Heart left ventricle (tissue), 16 donors: Measurements from ENCODE around the gene PTPRE. TPM values are rescaled to one million over a fixed set of nuclear protein-coding genes. Genes with fewer than 3 reads are reported as not detected.

Experiments
- ATAC-seq, 4 donors: fragments of 200-7000 bp; cut with Tn5 transposase; one replicate each; pipeline ENCODE4 v1.9.1; 2020 to 2022; ENCODE audit warnings: moderate library complexity in 4 of 4, mild to moderate bottlenecking in 3 of 4, moderate number of reproducible peaks in 1 of 4
- DNase-seq, 5 donors: peaks; one replicate each; pipeline ENCODE4 v3.0.0-alpha.2; 2020
- H3K27ac ChIP-seq, 12 donors: fragments of 200-600 bp; sonication (generic) in 4 of 12; one replicate each; pipeline versions ENCODE4 v1.5.0 to v1.8.0; 2016 to 2022; ENCODE audit warnings: mild to moderate bottlenecking in 2 of 12
- H3K27me3 ChIP-seq, 9 donors: fragments of 200-600 bp; sonication (generic) in 2 of 9; one replicate each; pipeline versions ENCODE4 v1.5.1 to v1.8.0; 2016 to 2022; ENCODE audit warnings: mild to moderate bottlenecking in 3 of 9
- H3K36me3 ChIP-seq, 9 donors: fragments of 200-600 bp; sonication (generic) in 2 of 9; one replicate each; pipeline versions ENCODE4 v1.5.0 to v1.8.0; 2018 to 2022; ENCODE audit warnings: mild to moderate bottlenecking in 2 of 9
- H3K4me1 ChIP-seq, 12 donors: fragments of 200-600 bp; sonication (generic) in 4 of 12; one replicate each; pipeline versions ENCODE4 v1.5.0 to v1.8.0; 2016 to 2022; ENCODE audit warnings: mild to moderate bottlenecking in 3 of 12
- H3K4me3 ChIP-seq, 12 donors: fragments of 200-600 bp; sonication (generic) in 4 of 12; one replicate each; pipeline versions ENCODE4 v1.5.0 to v1.8.0; 2017 to 2022; ENCODE audit warnings: mild to moderate bottlenecking in 9 of 12, moderate library complexity in 4 of 12
- H3K9me3 ChIP-seq, 12 donors: fragments of 200-600 bp; sonication (generic) in 4 of 12; one replicate each; pipeline versions ENCODE4 v1.5.0 to v1.8.0; 2016 to 2022; ENCODE audit warnings: mild to moderate bottlenecking in 1 of 12
- POLR2A ChIP-seq, 2 donors: fragments of 450-650 bp; IDR thresholded peaks; one replicate each; pipeline ENCODE4 v1.6.1; 2017; ENCODE audit warnings: antibody characterized with exemption in 2 of 2, mild to moderate bottlenecking in 2 of 2, moderate library complexity in 2 of 2
- WGBS, 4 donors: extraction: QIAGEN DNeasy Blood & Tissue Kit in 2 of 4; methylation state at CpG; one replicate each; pipeline versions ENCODE4 v1.1.5 to v1.1.7; 2013 to 2018; 5-methylcytosine and 5-hydroxymethylcytosine counted together
- intact Hi-C, 10 donors: fragments of 100-400 bp; cut with DNase I; formaldehyde crosslinking; loops; one replicate each; pipeline versions ENCODE4 v1.11.1 to v1.14.2; 2022
- polyA plus RNA-seq, 2 donors: library from polyadenylated mRNA; stranded (reverse); fragments of 200-250 nt; gene quantifications; one replicate each; pipeline ENCODE4 v1.2.3, GENCODE V29; 2013
- total RNA-seq, 9 donors: library from RNA; depleted of rRNA in 2 of 9; stranded (reverse); fragments of >200 nt in 2 of 9; fragmentation: NEBNext Ultra II Directional in 3 of 9; extraction: Animal tissue kit (Norgen Biotek cat#: 25700) in 3 of 9; gene quantifications; one replicate each; pipeline versions ENCODE4 v1.1.0 to v1.2.4, GENCODE V29; 2016 to 2023
- TF ChIP-seq, protein P1 (sequence below), 12 donors: fragments of 200-600 bp; sonication (generic) in 4 of 12; IDR thresholded peaks; one replicate each; pipeline versions ENCODE4 v1.5.0 to v1.8.0; 2018 to 2022; ENCODE audit warnings: antibody characterized with exemption in 12 of 12, mild to moderate bottlenecking in 5 of 12
- donor health status: ischemic (EF 13 %, LVEDD 7.1; RV severe dilation, severe dysfunction).
- donor health status: healthy with polysubstance abuse.
- donor health status: DM: no; HTN: yes; CAD: no.
- donor health status: DM: no; HTN: no; CAD: no.
- donor health status: ischemic (EF 25% LVEDD 6.9; RV normal size, moderate dysfunction).
- donor health status: ischemic (EF 25% LVEDD 5.7; RV mildly dilated, moderate dysfunction).
- donor health status: healthy.
- donor health status: DM: yes; HTN: yes; CAD: no.
- donor health status: ischemic (EF 35%, LVEDD 5.7; RV mildly dilated, moderate dysfunction).
- donor health status: nonischemic (EF 11% LVEDD 7.7; RV severe dilation, severe dysfunction).
- donor health status: DM: yes; HTN: yes; CAD: no.
- donor health status: PGD.
- donor health status: ischemic (EF 29% LVEDD 5.4; RV normal size, mild dysfunction).
- donor health status: nonischemic (EF 23%, LVEDD 6.1; RV moderate dilation, normal function).

Gene PTPRE
- total and polyA plus RNA-seq, 11 donors = 6.9 to 55.0 (median 24.1) TPM

GRCh38 chr10:127882391-127882790 lies 24.5 kb upstream of the PTPRE start:
- no peak for ATAC-seq
- Histone ChIP-seq H3K27me3 (no peaks in the 10 kb centered on the region), H3K27ac (no peak overlapping the region), H3K36me3 (no peaks in the 10 kb centered on the region), H3K4me1 (peaks cover 0 to 56% (median 0%) of the 10 kb centered on the region in 12 donors), H3K4me3 (no peak overlapping the region), H3K9me3 (no peaks in the 10 kb centered on the region)
- no peak for TF ChIP-seq POLR2A (IDR thresholded peaks at IDR 0.05)
- TF ChIP-seq, protein P1, sequence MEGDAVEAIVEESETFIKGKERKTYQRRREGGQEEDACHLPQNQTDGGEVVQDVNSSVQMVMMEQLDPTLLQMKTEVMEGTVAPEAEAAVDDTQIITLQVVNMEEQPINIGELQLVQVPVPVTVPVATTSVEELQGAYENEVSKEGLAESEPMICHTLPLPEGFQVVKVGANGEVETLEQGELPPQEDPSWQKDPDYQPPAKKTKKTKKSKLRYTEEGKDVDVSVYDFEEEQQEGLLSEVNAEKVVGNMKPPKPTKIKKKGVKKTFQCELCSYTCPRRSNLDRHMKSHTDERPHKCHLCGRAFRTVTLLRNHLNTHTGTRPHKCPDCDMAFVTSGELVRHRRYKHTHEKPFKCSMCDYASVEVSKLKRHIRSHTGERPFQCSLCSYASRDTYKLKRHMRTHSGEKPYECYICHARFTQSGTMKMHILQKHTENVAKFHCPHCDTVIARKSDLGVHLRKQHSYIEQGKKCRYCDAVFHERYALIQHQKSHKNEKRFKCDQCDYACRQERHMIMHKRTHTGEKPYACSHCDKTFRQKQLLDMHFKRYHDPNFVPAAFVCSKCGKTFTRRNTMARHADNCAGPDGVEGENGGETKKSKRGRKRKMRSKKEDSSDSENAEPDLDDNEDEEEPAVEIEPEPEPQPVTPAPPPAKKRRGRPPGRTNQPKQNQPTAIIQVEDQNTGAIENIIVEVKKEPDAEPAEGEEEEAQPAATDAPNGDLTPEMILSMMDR (IDR thresholded peaks at IDR 0.05) = no peak
- WGBS, 4 donors = 78 to 86% (median 84%) methylated on average over 8 of the region's 8 CpGs
- no peak for DNase-seq
- intact Hi-C loops = no loop called here

GRCh38 chr10:127882801-127883459 lies 24.0 kb upstream of the PTPRE start:
- Histone ChIP-seq H3K36me3 (no peaks in the 10 kb centered on the region), H3K27me3 (no peaks in the 10 kb centered on the region), H3K9me3 (no peaks in the 10 kb centered on the region), H3K27ac (no peak overlapping the region), H3K4me1 (peaks cover 0 to 60% (median 1%) of the 10 kb centered on the region in 12 donors), H3K4me3 (no peak overlapping the region)
- WGBS, 4 donors = 81 to 90% (median 86%) methylated on average over 4 of the region's 4 CpGs
- no peak for ATAC-seq
- TF ChIP-seq, protein P1 (IDR thresholded peaks at IDR 0.05) = no peak
- no peak for TF ChIP-seq POLR2A (IDR thresholded peaks at IDR 0.05)
- no peak for DNase-seq
- intact Hi-C loops = no loop called here

DNA sequence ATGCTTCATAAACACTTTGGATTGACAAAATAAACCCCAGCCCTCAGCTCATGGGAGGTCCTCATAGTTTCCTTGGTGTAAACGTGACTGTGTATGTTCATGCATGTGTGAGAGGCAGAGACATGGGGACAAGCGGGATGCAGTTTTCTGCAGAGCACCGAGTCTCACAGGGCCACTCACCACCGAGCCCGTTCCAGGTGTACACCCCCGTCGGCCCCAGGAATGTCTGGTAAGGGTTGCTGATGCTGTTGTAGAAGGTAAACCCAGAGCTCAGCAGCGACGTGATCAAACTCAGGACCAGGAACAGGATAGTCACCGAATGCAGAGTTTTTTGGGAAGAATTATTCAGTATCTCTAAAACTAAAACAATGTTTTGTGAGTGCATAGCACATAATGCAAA lies 23.4 kb upstream of the PTPRE start:
- TF ChIP-seq, protein P1 (IDR thresholded peaks at IDR 0.05) = no peak
- TF ChIP-seq POLR2A (IDR thresholded peaks at IDR 0.05) = no peak
- intact Hi-C loops = no loop called here
- Histone ChIP-seq H3K36me3 (no peaks in the 10 kb centered on the region), H3K4me1 (peaks cover 0 to 61% (median 3%) of the 10 kb centered on the region in 12 donors), H3K27ac (no peak overlapping the region), H3K9me3 (no peaks in the 10 kb centered on the region), H3K27me3 (no peaks in the 10 kb centered on the region), H3K4me3 (no peak overlapping the region)
- 89 to 97% (median 90%) methylated on average over 10 of the region's 10 CpGs for WGBS, 4 donors
- ATAC-seq = no peak
- DNase-seq = no peak

GRCh38 chr10:127884501-127884900 lies 22.4 kb upstream of the PTPRE start:
- no peak for DNase-seq
- WGBS, 4 donors = 71 to 87% (median 85%) methylated on average over 2 to 5 of the region's 5 CpGs
- ATAC-seq = no peak
- Histone ChIP-seq H3K36me3 (no peaks in the 10 kb centered on the region), H3K9me3 (no peaks in the 10 kb centered on the region), H3K4me1 (peaks cover 0 to 65% (median 4%) of the 10 kb centered on the region in 12 donors), H3K27me3 (no peaks in the 10 kb centered on the region), H3K27ac (no peak overlapping the region), H3K4me3 (no peak overlapping the region)
- TF ChIP-seq POLR2A (IDR thresholded peaks at IDR 0.05) = no peak
- TF ChIP-seq, protein P1 (IDR thresholded peaks at IDR 0.05) = no peak
- intact Hi-C loops = no loop called here
